Tibial artery (tissue), 4 donors: ENCODE results near the gene SLC5A7.

Experiments
- DNase-seq, 2 donors: peaks; one replicate each; pipeline ENCODE4 v3.0.0-alpha.2; 2019
- H3K27ac ChIP-seq, 2 donors: fragments of 200-600 bp; sonication (generic) in 1 of 2; 1 replicate in 1 of 2; 2 replicates in 1 of 2; pipeline ENCODE4 v1.5.1; 2018 to 2019; ENCODE audit warnings: mild to moderate bottlenecking in 1 of 2
- H3K27me3 ChIP-seq, 2 donors: fragments of 200-600 bp; sonication (generic) in 1 of 2; one replicate each; pipeline versions ENCODE4 v1.5.1 to v1.6.0; 2016 to 2019
- H3K36me3 ChIP-seq, 3 donors: fragments of 200-600 bp; sonication (generic) in 2 of 3; one replicate each; pipeline ENCODE4 v1.5.1; 2016 to 2019; ENCODE audit warnings: mild to moderate bottlenecking in 2 of 3
- H3K4me1 ChIP-seq, 4 donors: fragments of 200-600 bp; sonication (generic) in 2 of 4; 1 replicate in 3 of 4; 2 replicates in 1 of 4; pipeline ENCODE4 v1.5.1; 2016 to 2019
- H3K4me3 ChIP-seq, 2 donors: fragments of 200-600 bp; sonication (generic) in 1 of 2; 1 replicate in 1 of 2; 2 replicates in 1 of 2; pipeline ENCODE4 v1.5.1; 2018 to 2019; ENCODE audit warnings: mild to moderate bottlenecking in 2 of 2
- H3K9me3 ChIP-seq, 3 donors: fragments of 200-600 bp; sonication (generic) in 1 of 3; one replicate each; pipeline ENCODE4 v1.5.1; 2016 to 2019
- intact Hi-C: fragments of 100-400 bp; cut with DNase I; formaldehyde crosslinking; loops from one replicate; pipeline ENCODE4 v1.15.0; 2023; ENCODE audit warnings: low total_unique reads
- TF ChIP-seq, protein P1 (sequence below), 2 experiments: fragments of 200-600 bp in 1 of 2; fragments of 450-650 bp in 1 of 2; IDR thresholded peaks; one replicate each; pipeline ENCODE4 v1.5.1; 2017 to 2019; ENCODE audit warnings: antibody characterized with exemption in 2 of 2, mild to moderate bottlenecking in 1 of 2, moderate library complexity in 1 of 2

The SLC5A7 gene

DNA sequence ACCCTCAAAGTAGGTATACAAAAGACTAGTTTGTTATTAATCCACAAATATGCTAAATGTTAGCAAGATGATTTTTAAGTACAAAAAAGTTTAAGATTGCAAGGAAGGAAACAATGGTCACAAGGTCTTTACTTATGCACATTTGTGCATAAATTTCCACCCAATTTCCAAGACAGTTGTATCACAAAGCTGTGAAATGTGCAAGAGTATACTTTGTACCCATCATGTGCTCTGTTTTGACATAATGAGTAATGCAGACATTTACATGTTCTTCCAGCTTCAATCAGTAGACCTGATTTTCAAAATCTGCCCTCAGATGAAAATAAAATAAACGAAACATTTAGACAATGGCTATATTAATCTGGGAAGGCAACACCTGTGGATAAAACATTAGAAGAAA lies 27.0 kb downstream of the SLC5A7 start:
- Histone ChIP-seq H3K4me1 (no peaks in the 10 kb centered on the region), H3K27ac (no peak overlapping the region), H3K27me3 (no peaks in the 10 kb centered on the region), H3K9me3 (peaks cover 0 to 10% (median 5%) of the 10 kb centered on the region in 3 donors), H3K4me3 (no peak overlapping the region), H3K36me3 (no peaks in the 10 kb centered on the region)
- no peak for DNase-seq
- intact Hi-C loops: no loop called here
- TF ChIP-seq, protein P1, sequence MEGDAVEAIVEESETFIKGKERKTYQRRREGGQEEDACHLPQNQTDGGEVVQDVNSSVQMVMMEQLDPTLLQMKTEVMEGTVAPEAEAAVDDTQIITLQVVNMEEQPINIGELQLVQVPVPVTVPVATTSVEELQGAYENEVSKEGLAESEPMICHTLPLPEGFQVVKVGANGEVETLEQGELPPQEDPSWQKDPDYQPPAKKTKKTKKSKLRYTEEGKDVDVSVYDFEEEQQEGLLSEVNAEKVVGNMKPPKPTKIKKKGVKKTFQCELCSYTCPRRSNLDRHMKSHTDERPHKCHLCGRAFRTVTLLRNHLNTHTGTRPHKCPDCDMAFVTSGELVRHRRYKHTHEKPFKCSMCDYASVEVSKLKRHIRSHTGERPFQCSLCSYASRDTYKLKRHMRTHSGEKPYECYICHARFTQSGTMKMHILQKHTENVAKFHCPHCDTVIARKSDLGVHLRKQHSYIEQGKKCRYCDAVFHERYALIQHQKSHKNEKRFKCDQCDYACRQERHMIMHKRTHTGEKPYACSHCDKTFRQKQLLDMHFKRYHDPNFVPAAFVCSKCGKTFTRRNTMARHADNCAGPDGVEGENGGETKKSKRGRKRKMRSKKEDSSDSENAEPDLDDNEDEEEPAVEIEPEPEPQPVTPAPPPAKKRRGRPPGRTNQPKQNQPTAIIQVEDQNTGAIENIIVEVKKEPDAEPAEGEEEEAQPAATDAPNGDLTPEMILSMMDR (IDR thresholded peaks at IDR 0.05): no peak

DNA sequence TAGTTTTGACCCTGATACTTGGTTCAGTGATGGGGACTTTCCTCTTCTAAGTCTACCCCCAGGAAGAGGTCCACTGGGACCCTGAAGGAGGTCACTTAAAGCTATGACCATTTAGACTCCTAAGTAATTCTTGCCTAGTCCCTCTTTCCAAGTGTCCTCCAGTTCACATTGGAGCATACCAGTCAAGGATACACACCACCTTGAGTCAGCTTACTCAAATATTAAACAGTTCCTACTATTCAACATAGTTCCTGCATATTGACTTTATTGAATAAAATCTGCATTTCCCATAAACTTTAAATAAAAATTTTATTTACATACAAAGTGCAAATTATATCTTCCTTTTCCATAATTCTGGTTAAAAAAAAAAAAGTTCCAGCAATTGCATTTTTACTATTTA lies 36.3 kb downstream of the SLC5A7 start:
- no peak overlapping the region for H3K27ac ChIP-seq
- intact Hi-C loops: no loop called here
- no peak overlapping the region for H3K4me3 ChIP-seq
- H3K4me1 ChIP-seq: no peaks in the 10 kb centered on the region
- H3K27me3 ChIP-seq: no peaks in the 10 kb centered on the region
- H3K36me3 ChIP-seq: no peaks in the 10 kb centered on the region
- no peaks in the 10 kb centered on the region for H3K9me3 ChIP-seq
- no peak for DNase-seq
- TF ChIP-seq, protein P1 (IDR thresholded peaks at IDR 0.05): no peak

DNA sequence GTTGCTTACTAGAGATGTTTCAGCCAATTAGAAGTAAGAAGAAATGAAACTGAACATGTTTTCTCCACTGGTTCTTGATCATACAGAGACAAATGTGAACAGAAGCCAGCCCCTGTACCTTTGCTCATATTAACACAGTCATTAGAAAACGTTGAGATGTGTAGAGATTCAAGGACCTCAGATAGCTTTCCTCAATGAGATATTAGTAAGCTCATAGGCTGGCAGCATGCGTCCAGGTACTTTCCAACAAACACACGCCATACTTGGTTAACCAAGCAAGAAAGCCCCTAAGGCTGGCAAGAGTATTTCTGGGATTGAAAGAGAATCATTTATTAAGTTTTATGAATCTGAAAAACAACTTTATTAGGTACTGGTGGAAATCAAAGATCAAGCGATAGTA lies 37.5 kb downstream of the SLC5A7 start:
- no peaks in the 10 kb centered on the region for H3K4me1 ChIP-seq
- H3K27ac ChIP-seq: no peak overlapping the region
- TF ChIP-seq, protein P1 (IDR thresholded peaks at IDR 0.05): no peak
- DNase-seq: no peak
- no peaks in the 10 kb centered on the region for H3K36me3 ChIP-seq
- no peak overlapping the region for H3K4me3 ChIP-seq
- no peaks in the 10 kb centered on the region for H3K27me3 ChIP-seq
- no peaks in the 10 kb centered on the region for H3K9me3 ChIP-seq
- intact Hi-C loops: no loop called here

DNA sequence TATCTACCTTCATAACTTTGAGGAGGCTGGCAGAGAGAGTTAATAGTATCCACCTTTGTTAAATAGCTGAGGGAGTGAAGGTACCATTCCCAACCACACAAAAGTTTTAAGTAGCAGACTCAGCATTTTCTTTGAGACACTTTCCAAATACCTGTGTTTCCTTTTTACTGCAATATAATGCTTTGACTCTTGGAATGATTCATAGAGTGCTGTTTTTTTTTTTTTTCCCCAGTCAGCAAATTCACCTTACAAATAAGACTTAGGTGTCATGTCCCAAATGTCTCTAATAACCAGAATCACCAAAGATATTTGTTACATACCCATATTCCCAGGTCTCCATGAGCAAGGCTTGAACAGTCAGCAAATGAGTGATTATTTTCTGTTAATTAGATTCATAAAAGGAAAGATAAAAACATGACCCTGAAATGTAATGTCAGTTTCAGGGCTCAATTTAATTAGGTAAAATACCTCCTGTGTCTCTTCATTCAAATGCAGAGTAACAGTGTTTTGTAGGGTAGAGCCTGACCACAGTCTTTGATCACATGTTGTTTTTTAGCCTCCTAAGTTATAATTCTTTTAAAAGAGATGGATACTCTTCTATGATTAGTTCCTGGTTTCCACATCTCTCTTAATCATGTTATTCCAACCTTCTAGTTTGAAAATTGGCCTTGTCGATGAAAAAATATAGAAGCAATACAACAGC lies 39.9 kb downstream of the SLC5A7 start:
- DNase-seq: no peak
- Histone ChIP-seq H3K36me3 (no peaks in the 10 kb centered on the region), H3K27me3 (no peaks in the 10 kb centered on the region), H3K4me3 (no peak overlapping the region), H3K4me1 (no peaks in the 10 kb centered on the region), H3K9me3 (peaks cover 0 to under 1% (median 0%) of the 10 kb centered on the region in 3 donors), H3K27ac (no peak overlapping the region)
- intact Hi-C loops: no loop called here
- TF ChIP-seq, protein P1 (IDR thresholded peaks at IDR 0.05): no peak

DNA sequence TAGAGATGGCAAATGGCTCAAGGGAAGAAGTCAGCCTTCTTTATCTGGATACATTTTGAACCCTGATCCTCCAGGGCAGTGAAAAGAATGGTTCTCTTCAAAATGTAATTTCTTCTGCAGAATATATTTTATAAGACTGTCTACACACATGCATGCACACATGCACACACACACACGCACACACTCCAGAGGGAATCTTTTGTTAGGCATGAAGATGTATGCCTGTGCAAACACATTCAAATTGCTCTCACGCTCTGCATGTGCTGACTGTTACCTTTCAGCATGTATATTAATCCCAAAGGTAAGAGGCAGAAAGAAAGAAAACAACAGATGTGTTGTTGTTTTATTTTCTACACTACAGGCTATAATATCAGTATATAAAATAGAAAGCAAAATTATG lies 43.2 kb downstream of the SLC5A7 start:
- Histone ChIP-seq H3K27ac (no peak overlapping the region), H3K9me3 (peaks cover 0 to 7% (median 0%) of the 10 kb centered on the region in 3 donors), H3K4me3 (no peak overlapping the region), H3K36me3 (no peaks in the 10 kb centered on the region), H3K4me1 (no peaks in the 10 kb centered on the region), H3K27me3 (no peaks in the 10 kb centered on the region)
- no peak for DNase-seq
- TF ChIP-seq, protein P1 (IDR thresholded peaks at IDR 0.05): no peak
- intact Hi-C loops: no loop called here
